ENCODE measurements around the gene CDRT4.
"Not testable (repeated sequence)": the region's sequence is repeated elsewhere in the genome, so short reads cannot be mapped to it uniquely, and the experiment has no call there.

CDRT4 gene

GRCh38 chr17:15456972-15457722 lies 10.3 kb downstream of the CDRT4 start:
- DNase-seq = no peak

GRCh38 chr17:15456496-15456895 lies 10.9 kb downstream of the CDRT4 start:
- DNase-seq = no peak

DNA sequence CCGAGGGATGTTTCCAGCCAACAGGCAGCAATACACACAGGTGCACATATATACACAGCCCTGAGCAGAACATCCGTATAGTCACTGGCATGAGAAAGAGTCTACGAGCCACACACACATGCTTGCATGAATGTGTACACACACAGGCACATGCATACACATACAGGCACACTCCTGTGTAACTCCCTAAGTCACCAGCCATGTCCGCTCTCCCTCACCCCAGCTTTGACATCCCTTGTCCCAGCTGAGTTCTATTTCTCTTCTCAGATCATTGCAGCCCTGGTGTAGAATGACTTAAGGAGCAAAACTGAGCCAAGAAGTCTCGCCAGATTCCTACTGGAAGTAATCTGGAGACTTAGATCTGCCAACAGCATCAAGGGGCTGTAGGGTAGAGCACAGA lies 13.1 kb downstream of the CDRT4 start:
- no peak for DNase-seq

- no peak for DNase-seq
Observed at GRCh38 chr17:15453782-15454181, 13.6 kb downstream of the CDRT4 start.

DNA sequence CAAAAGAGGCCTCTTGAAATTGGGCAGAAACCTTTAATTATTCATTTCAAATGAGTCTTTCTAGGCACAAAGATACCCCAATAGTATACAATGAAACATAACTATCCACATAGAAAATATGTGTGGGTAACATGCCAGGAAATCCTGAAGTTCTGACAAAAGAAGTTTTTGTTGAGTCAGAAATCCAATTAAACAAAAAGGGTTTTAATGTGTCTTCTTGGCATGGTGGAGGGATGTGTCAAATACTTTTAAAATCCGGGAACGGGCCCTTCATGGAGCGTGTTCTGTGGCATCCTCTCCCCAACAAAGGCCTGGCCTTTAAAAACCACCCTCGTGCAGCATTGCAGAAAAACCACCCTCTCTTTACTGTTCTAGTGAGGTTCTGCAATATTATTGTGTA lies 14.2 kb downstream of the CDRT4 start:
- no peak for DNase-seq

DNA sequence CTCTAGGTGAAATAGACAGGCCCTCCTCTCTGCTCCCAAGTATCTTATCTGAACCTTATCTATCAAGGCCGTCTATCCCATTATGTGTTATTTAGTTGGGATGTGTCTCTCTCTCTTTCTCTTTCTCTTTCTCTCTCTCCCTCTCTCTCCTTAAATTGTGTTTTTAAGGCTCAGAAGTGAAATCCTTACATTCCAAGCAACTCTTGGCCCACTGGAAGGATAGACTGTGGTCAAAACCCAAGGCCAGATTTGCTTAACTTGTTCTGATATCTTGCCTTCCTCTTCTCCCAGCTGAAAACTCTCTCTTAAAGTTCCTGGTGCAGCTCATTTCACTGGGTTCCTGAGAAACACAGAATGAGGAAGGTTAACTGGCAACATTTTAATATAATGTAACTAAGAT lies 14.7 kb downstream of the CDRT4 start:
- DNase-seq = no peak

DNA sequence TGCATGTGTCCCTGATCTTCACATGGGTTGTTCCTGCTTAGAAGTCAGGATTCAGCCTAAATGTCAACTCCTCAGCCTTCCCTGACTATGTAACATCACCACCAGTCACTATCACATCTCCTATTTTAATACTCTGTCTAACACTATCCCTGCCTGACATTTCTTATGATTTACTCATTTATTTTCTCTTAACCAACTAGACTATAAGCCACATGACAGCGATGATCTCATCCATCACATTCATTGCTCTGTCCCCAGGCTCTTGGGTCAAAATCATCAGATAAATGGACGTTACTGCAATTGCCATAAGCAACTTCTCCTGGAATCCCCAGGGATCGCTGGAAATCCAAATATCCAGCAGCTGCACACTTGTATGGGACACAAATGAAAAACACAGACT lies 15.7 kb downstream of the CDRT4 start:
- no peak for DNase-seq

- DNase-seq = no peak
Observed at GRCh38 chr17:15448580-15448956, 18.9 kb downstream of the CDRT4 start.

DNA sequence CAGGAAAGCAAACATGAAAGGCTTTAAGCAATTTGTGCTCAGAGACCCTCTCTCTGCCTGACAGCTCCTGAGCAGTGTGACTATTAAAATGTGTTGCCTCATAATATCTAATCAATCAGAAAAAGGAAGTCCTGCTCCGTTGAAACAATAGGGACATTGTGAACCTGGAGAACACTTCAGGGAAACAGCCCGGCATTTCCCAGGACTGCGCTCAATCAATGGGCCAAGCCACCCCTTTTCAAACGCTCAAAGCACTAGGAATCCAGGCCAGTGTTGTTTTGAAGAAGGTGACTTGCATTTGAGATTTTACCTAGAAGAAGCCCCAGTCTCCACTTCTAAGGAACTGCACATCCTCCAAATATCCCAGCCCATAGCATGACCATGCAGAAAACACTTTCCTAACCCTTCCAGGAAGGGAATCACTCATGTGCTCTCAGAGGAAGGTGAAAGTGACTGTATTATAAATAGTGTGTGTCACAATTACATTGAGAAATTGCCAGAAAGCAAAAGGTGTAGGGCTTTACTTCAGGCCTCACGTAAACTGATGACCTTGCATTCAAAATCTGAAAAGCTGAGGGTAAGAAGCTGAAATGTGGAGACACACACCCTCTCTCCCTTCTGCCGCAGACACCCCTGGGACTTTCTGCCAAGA lies 19.4 kb downstream of the CDRT4 start:
- DNase-seq = no peak

- no peak for DNase-seq
Observed at GRCh38 chr17:15446036-15446435, 21.4 kb downstream of the CDRT4 start.

GRCh38 chr17:15444805-15445204 lies 22.6 kb downstream of the CDRT4 start:
- DNase-seq = no peak

DNA sequence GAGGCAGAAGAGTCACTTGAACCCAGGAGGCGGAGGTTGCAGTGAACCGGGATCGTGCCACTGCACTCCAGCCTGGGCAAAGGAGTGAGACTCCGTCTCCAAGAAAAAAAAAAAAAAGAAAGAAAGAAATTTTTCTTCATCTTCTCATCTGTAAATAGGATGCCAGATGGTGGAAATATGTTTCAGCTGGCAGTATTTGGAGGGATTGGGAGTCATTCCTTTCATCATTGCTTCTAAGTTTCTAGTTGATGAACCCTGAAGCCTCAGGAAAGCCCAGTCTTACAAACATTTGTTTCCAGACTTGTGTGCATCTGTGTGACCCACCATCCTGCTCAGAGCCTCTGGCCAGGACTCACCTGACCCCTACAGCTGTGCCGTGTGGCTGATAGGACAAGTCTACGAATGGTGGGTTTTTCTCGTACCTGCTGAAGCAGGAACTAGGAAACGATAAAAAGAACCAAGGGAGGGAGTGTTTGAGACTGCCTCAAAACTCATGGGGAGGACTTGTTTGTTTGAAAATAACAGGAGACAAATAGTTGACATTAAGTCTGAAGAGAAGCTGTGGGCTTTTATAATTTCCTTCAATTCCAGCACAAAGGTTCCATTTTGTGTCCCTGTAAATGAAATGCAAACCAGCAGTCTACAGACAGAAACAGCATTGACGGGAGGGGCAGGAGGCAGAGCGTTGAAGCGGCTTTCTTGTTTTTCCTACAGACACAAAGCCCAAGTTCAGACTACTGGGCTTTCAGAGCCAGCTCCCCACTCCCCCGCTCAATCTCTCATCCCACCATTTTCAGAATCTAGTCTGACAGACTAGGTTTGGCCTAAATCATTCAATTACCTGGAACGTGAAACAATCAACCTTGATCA lies 24.9 kb downstream of the CDRT4 start:
- no peak for DNase-seq

GRCh38 chr17:15441315-15441714 lies 26.1 kb downstream of the CDRT4 start:
- no peak for DNase-seq

- no peak for DNase-seq
Observed at GRCh38 chr17:15440347-15440746, 27.1 kb downstream of the CDRT4 start.

DNA sequence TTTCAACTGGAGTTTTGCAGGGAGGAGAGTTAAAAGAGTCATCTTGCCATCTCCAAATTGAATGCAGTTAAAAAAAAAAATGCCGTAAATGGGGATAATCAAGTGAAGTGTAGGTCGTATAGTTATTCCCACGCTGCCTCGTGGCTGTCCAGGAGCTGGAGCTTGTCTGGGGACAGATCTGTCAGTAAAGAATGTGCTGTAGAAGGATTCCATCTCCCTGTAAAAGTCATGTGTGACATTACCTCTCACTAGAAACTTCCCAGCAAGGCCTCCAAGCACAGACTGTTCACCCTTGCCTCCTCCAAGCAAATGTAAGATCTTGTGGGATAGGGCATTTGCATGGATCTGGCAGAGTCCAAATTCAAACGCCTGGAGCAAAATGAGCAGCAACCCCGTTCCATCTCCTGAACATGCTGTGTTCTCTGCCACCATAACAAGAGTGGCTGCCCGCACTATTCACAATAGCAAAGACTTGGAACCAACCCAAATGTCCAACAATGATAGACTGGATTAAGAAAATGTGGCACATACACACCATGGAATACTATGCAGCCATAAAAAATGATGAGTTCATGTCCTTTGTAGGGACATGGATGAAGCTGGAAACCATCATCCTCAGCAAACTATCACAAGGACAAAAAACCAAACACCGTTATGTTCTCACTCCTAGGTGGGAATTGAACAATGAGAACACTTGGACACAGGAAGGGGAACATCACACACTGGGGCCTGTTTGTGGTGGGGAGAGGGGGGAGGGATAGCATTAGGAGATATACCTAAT lies 28.0 kb downstream of the CDRT4 start:
- not testable (repeated sequence) for DNase-seq

GRCh38 chr17:15438491-15439105 lies 28.8 kb downstream of the CDRT4 start:
- no peak for DNase-seq

- DNase-seq = no peak
Observed at GRCh38 chr17:15437303-15437635, 30.2 kb downstream of the CDRT4 start.

GRCh38 chr17:15436473-15437302 lies 30.7 kb downstream of the CDRT4 start:
- peak; percentile 48 for DNase-seq

GRCh38 chr17:15434956-15435355 lies 32.5 kb downstream of the CDRT4 start:
- no peak for DNase-seq

DNA sequence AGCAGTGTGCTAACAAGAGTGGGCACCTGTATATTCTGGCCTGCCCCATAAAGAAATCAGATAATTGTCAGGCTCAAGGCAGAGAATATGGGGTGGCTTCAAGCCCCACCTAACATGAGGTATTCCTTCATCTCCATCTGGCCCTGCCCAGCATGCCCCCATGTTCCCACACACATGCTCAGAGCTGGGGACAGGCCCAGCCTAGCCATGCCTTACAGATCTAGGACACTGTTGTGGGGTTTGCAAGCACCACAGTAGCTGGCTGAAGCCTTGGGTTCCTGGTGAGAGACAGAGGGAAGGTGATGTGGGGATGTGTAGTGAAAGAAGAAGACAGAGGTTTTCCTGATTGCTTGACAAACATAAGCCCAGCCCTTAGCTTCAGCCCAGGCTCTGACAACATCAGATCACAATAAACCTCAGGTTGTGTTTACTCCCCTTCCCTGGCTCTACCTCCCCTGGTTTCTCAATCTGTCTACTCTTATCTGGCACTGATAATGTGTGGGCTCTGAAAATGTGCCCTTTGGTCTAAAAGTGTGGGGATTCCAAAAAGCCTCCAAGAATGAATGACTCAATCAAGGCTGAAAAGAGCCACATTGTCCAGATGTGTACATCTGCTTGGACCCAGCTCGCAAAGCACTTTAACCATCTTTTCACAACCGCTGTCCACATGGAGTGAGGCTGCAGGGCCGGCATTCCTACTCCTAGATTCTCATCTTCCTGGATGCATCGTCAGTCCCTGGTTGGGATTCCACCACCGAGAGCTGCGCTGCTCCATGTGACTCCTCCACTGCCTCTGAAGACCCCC lies 34.4 kb downstream of the CDRT4 start:
- no peak for DNase-seq

GRCh38 chr17:15431766-15432165 lies 35.7 kb downstream of the CDRT4 start:
- DNase-seq = no peak
